Upper lobe of left lung (tissue), 4 donors: ENCODE data around the gene GNB3.

Source experiments
- POLR2A ChIP-seq, 4 donors: fragments of 450-650 bp; IDR thresholded peaks; one replicate each; pipeline ENCODE4 v1.5.1; 2016 to 2017; ENCODE audit warnings: antibody characterized with exemption in 4 of 4, mild to moderate bottlenecking in 2 of 4
- POLR2AphosphoS5 ChIP-seq, 2 donors: sonication (generic); formaldehyde crosslinking; IDR thresholded peaks; one replicate each; pipeline ENCODE4 v1.5.1; 2017; ENCODE audit warnings: antibody characterized with exemption in 2 of 2
- TF ChIP-seq, protein P1 (sequence below), 6 experiments: fragments of 450-650 bp in 4 of 6; fragments of 200-600 bp in 2 of 6; sonication (generic) in 2 of 6; IDR thresholded peaks; one replicate each; pipeline ENCODE4 v1.5.1; 2016 to 2019; ENCODE audit warnings: antibody characterized with exemption in 6 of 6

DNA sequence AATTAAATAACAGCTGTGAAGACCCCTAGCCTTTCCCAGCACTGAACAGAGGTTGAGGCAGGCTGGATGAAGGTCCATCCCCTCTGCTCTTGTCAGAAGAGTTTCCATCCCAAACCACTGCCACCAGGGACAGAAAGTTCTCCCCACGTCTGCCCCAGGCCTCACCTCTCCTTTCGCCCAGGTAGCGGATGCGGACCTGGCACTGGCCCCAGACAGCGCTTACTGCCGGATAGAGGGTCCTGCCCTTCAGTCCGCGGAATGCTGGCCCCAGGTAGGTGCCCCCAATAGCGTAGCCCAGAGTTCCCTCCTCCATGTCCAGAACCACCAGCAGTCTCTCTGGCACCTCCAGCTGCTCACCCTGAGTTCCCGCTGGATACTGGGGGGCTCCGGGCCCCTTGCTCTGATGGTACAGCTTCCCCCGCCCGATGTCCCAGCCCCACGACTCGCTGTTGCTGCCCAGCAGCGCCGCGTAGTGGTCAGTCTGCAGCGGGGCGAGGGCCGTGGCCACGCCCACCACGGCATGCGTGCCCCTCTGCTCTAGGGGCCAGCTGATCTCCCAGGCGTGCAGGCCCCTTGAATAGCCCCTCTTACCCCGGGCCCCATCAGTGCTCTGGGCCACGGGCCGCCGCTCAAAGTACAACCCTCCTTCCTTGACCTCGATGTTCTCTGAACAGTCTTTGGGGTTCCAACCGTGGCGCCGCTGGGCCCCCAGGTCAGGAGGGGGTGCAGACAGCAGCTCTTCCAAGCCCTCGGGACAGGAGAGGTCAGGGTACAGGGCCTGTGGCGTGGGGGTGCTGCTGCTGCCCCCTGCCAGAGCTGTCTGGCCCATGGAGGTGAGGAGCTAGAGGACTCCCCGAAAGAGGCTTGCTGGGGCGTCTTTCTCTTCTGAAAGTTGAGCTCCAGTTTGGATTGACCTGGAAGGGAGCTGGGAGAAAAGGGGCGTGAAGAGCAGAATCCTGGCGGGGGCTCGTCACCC is 31.6 kb downstream of the GNB3 start:
- TF ChIP-seq, protein P1, sequence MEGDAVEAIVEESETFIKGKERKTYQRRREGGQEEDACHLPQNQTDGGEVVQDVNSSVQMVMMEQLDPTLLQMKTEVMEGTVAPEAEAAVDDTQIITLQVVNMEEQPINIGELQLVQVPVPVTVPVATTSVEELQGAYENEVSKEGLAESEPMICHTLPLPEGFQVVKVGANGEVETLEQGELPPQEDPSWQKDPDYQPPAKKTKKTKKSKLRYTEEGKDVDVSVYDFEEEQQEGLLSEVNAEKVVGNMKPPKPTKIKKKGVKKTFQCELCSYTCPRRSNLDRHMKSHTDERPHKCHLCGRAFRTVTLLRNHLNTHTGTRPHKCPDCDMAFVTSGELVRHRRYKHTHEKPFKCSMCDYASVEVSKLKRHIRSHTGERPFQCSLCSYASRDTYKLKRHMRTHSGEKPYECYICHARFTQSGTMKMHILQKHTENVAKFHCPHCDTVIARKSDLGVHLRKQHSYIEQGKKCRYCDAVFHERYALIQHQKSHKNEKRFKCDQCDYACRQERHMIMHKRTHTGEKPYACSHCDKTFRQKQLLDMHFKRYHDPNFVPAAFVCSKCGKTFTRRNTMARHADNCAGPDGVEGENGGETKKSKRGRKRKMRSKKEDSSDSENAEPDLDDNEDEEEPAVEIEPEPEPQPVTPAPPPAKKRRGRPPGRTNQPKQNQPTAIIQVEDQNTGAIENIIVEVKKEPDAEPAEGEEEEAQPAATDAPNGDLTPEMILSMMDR (IDR thresholded peaks at IDR 0.05), result peak; percentile 92 to 98 (median 96)
- TF ChIP-seq POLR2A (IDR thresholded peaks at IDR 0.05), result no peak
- TF ChIP-seq POLR2AphosphoS5 (IDR thresholded peaks at IDR 0.05), result peak; percentile 33 to 42
